Stimulated activated CD4-positive, alpha-beta T cell treated with anti-CD3 and anti-CD28 coated beads, Interleukin-15, amount 100 ng/mL, for 1 hour (primary cell): Measurements from ENCODE around the gene DCDC2B.
"Not testable (repeated sequence)": the region's sequence is repeated elsewhere in the genome, so short reads cannot be mapped to it uniquely, and the experiment has no call there.

ENCODE experiments used
- DNase-seq, 2 donors: peaks; one replicate each; pipeline ENCODE4 v3.0.0-alpha.2; 2020; ENCODE audit warnings: low read depth in 1 of 2, low spot score in 1 of 2

The DCDC2B gene

GRCh38 chr1:32208891-32209328 lies at the start of gene DCDC2B:
Gene DCDC2B (plus strand): TSS chr1:32209089. CDS start chr1:32209094, 5 bp downstream.
- DNase-seq: no peak

- no peak for DNase-seq
Observed at GRCh38 chr1:32159189-32159588, 49.7 kb upstream of the DCDC2B start.

GRCh38 chr1:32163405-32163804 lies 45.5 kb upstream of the DCDC2B start:
- DNase-seq: no peak

GRCh38 chr1:32165633-32166032 lies 43.3 kb upstream of the DCDC2B start:
- not testable (repeated sequence) for DNase-seq

GRCh38 chr1:32170991-32171390 lies 37.9 kb upstream of the DCDC2B start:
- no peak for DNase-seq

GRCh38 chr1:32172621-32173245 lies 36.2 kb upstream of the DCDC2B start:
- DNase-seq: no peak

- no peak for DNase-seq
Observed at GRCh38 chr1:32178380-32179192, 30.3 kb upstream of the DCDC2B start.

GRCh38 chr1:32179193-32179442 lies 29.8 kb upstream of the DCDC2B start:
- DNase-seq: no peak

GRCh38 chr1:32179443-32180185 lies 29.3 kb upstream of the DCDC2B start, which contains the start of gene TXLNA:
Gene TXLNA (plus strand): TSS chr1:32179675. CDS start chr1:32180346, 671 bp downstream.
- peak; percentile 77 to 86 for DNase-seq

- DNase-seq: peak in 1 of 2 donors; percentile 18
Observed at GRCh38 chr1:32180186-32181060, 28.5 kb upstream of the DCDC2B start.

- DNase-seq: no peak
Observed at GRCh38 chr1:32181065-32181464, 27.8 kb upstream of the DCDC2B start.

GRCh38 chr1:32181563-32181962 lies 27.3 kb upstream of the DCDC2B start:
- no peak for DNase-seq

GRCh38 chr1:32182060-32182459 lies 26.8 kb upstream of the DCDC2B start:
- DNase-seq: no peak

GRCh38 chr1:32184650-32185049 lies 24.2 kb upstream of the DCDC2B start:
- DNase-seq: no peak

GRCh38 chr1:32186077-32186476 lies 22.8 kb upstream of the DCDC2B start:
- DNase-seq: no peak

GRCh38 chr1:32186491-32186890 lies 22.4 kb upstream of the DCDC2B start:
- DNase-seq: no peak

GRCh38 chr1:32187850-32188249 lies 21.0 kb upstream of the DCDC2B start:
- DNase-seq: no peak

- DNase-seq: no peak
Observed at GRCh38 chr1:32192220-32192948, 16.5 kb upstream of the DCDC2B start.

GRCh38 chr1:32194984-32195383 lies 13.9 kb upstream of the DCDC2B start:
- no peak for DNase-seq

GRCh38 chr1:32195531-32195930 lies 13.4 kb upstream of the DCDC2B start:
- DNase-seq: no peak
